Endothelial cell of umbilical vein (primary cell): Measurements from ENCODE around the gene CCDC93. TPM values are rescaled to one million over a fixed set of nuclear protein-coding genes. Genes with fewer than 3 reads are reported as not detected.

Source experiments
- BruUV-seq: library from RNA; stranded (reverse); fragments of 400-500 nt; replicated peaks from 2 replicates; lab custom pipeline; 2021; lab: Mats Ljungman, UMichigan
- CTCF ChIA-PET: fragments of 300-600, 350-600 bp; sonication (Branson Sonifier 250); formaldehyde crosslinking; loops from one replicate; lab custom pipeline; 2021; ENCODE audit warnings: antibody characterized with exemption, inconsistent platforms; lab: Charles Lee
- POLR2A ChIA-PET: fragments of 300-600, 350-600 bp; sonication (Branson Sonifier 250); formaldehyde crosslinking; loops from one replicate; lab custom pipeline; 2021; ENCODE audit warnings: antibody characterized with exemption, inconsistent platforms; lab: Charles Lee
- DNase-seq: peaks from one replicate; pipeline ENCODE4 v3.0.0-alpha.2; 2011; ENCODE audit warnings: low read depth, low spot score
- FAIRE-seq: peaks from 2 replicates; lab custom pipeline; 2011; peaks lifted over from hg19 to GRCh38; lab: Jason Lieb, UNC
- H2AFZ ChIP-seq: 2 replicates; pipeline ENCODE4 v1.6.0; 2012; ENCODE audit warnings: low read depth, low read length, control low read depth, inconsistent platforms
- H3K27ac ChIP-seq: 2 replicates; pipeline ENCODE4 v1.5.1; 2011; ENCODE audit warnings: low read depth, mild to moderate bottlenecking, control low read depth, low read length, moderate library complexity; ENCODE audit not compliant: insufficient read depth
- H3K27me3 ChIP-seq, 2 experiments: 2 replicates each; pipeline versions ENCODE4 v1.6.0 to v1.6.1; 2011; ENCODE audit warnings: low read length in 2 of 2, mixed read lengths in 1 of 2; ENCODE audit not compliant: control insufficient read depth in 2 of 2, insufficient read depth in 2 of 2
- H3K36me3 ChIP-seq, 2 experiments: 2 replicates in 1 of 2; 3 replicates in 1 of 2; pipeline ENCODE4 v1.5.1; 2011; ENCODE audit warnings: low read length in 2 of 2, mild to moderate bottlenecking in 1 of 2, moderate library complexity in 1 of 2; ENCODE audit not compliant: control insufficient read depth in 2 of 2, insufficient read depth in 2 of 2; ENCODE audit errors: extremely low read depth in 1 of 2
- H3K4me1 ChIP-seq: 3 replicates; pipeline ENCODE4 v1.5.1; 2011; ENCODE audit warnings: mild to moderate bottlenecking, low read length; ENCODE audit not compliant: control insufficient read depth, insufficient read depth; ENCODE audit errors: extremely low read depth
- H3K4me2 ChIP-seq: 2 replicates; pipeline ENCODE4 v1.6.1; 2011; ENCODE audit warnings: low read length, control low read depth, mixed read lengths; ENCODE audit not compliant: insufficient read depth
- H3K4me3 ChIP-seq, 3 experiments: fragments of 200-600 bp in 1 of 3; sonication (generic), shearing (Covaris generic) in 1 of 3; replicated peaks in 1 of 3; 2 replicates each; pipeline ENCODE4 v1.5.1; 2011 to 2016; ENCODE audit warnings: control low read depth in 3 of 3, low read length in 3 of 3, mild to moderate bottlenecking in 2 of 3, inconsistent platforms in 1 of 3, low read depth in 1 of 3, moderate library complexity in 1 of 3; ENCODE audit not compliant: insufficient read depth in 1 of 3
- H3K79me2 ChIP-seq: 2 replicates; pipeline ENCODE4 v1.6.0; 2012; ENCODE audit warnings: low read length, inconsistent platforms; ENCODE audit not compliant: control insufficient read depth, insufficient read depth
- H3K9ac ChIP-seq: replicated peaks from 2 replicates; pipeline ENCODE3; 2011; ENCODE audit warnings: low read length, control low read depth; ENCODE audit not compliant: insufficient read depth; ENCODE audit errors: extremely low read depth
- H3K9me1 ChIP-seq: replicated peaks from 3 replicates; pipeline ENCODE4 v1.6.0; 2011; ENCODE audit warnings: mild to moderate bottlenecking, low read length; ENCODE audit not compliant: control insufficient read depth, insufficient read depth; ENCODE audit errors: extremely low read depth
- H3K9me3 ChIP-seq: replicated peaks from 2 replicates; pipeline ENCODE4 v1.5.1; 2012; ENCODE audit warnings: low read length, inconsistent platforms; ENCODE audit not compliant: control insufficient read depth, insufficient read depth
- H4K20me1 ChIP-seq: replicated peaks from 2 replicates; pipeline ENCODE3; 2011; ENCODE audit warnings: mild to moderate bottlenecking, low read length; ENCODE audit not compliant: control insufficient read depth, insufficient read depth; ENCODE audit errors: extremely low read depth
- EZH2 ChIP-seq: IDR thresholded peaks from 2 replicates; pipeline ENCODE4 v1.6.1; 2012; ENCODE audit warnings: borderline replicate concordance, low read depth, mild to moderate bottlenecking, moderate library complexity, low read length, inconsistent platforms; ENCODE audit not compliant: severe bottlenecking
- FOS ChIP-seq: IDR thresholded peaks from 2 replicates; pipeline ENCODE4 v1.6.1; 2011; ENCODE audit warnings: mild to moderate bottlenecking, low read length, moderate library complexity, borderline replicate concordance; ENCODE audit not compliant: insufficient read depth
- GATA2 ChIP-seq: IDR thresholded peaks from 2 replicates; pipeline ENCODE4 v1.7.0; 2011; ENCODE audit warnings: low read depth, mild to moderate bottlenecking, moderate library complexity, mixed read lengths, low read length; ENCODE audit not compliant: insufficient read length, insufficient read depth
- JUN ChIP-seq: IDR thresholded peaks from 2 replicates; pipeline ENCODE4 v1.6.1; 2011; ENCODE audit warnings: borderline replicate concordance, low read depth; ENCODE audit not compliant: insufficient read length, insufficient read depth
- MYC ChIP-seq: IDR thresholded peaks from one replicate; pipeline ENCODE4 v1.6.1; 2011; ENCODE audit warnings: mild to moderate bottlenecking, low read depth, low read length
- POLR2A ChIP-seq: IDR thresholded peaks from 2 replicates; pipeline ENCODE4 v1.6.1; 2012; ENCODE audit warnings: low read depth, mild to moderate bottlenecking, control low read depth, low read length
- POLR2AphosphoS5 ChIP-seq: IDR thresholded peaks from 2 replicates; pipeline ENCODE4 v1.6.1; 2012; ENCODE audit warnings: low read depth, mild to moderate bottlenecking, control low read depth, low read length, moderate library complexity; ENCODE audit not compliant: insufficient read depth
- dilution Hi-C: fragments of 300-500 bp; cut with MboI; formaldehyde crosslinking; loops from one replicate; pipeline ENCODE4 v1.15.0; 2019; ENCODE audit warnings: low sequenced_read_pairs; ENCODE audit not compliant: extremely low pct_ligation_motif_present
- intact Hi-C: fragments of 100-400 bp; cut with micrococcal nuclease; formaldehyde crosslinking; loops from one replicate; pipeline ENCODE4 v1.10.0; 2022
- polyA plus RNA-seq, 4 experiments: library from polyadenylated mRNA; depleted of rRNA in 3 of 4; stranded (reverse) in 3 of 4; unstranded in 1 of 4; fragments of >200 nt; gene quantifications; 2 replicates each; pipeline versions ENCODE4 v1.2.1 to v1.2.3, GENCODE V29; 2011 to 2012; ENCODE audit warnings: missing spikeins in 1 of 4
- total RNA-seq: library from RNA; stranded (reverse); gene quantifications from 2 replicates; pipeline ENCODE4 v1.2.3, GENCODE V29; 2021
- TF ChIP-seq, protein P1 (sequence below): IDR thresholded peaks from 2 replicates; pipeline ENCODE4 v1.6.1; 2011; ENCODE audit not compliant: insufficient read depth, insufficient read length
- TF ChIP-seq, protein P2 (sequence below), 2 donors: IDR thresholded peaks; 1 replicate in 1 of 2; 2 replicates in 1 of 2; pipeline ENCODE4 v1.5.1; 2011; ENCODE audit warnings: low read length in 2 of 2, mild to moderate bottlenecking in 2 of 2, moderate library complexity in 2 of 2, control low read depth in 1 of 2, inconsistent platforms in 1 of 2, low read depth in 1 of 2; ENCODE audit not compliant: insufficient read depth in 1 of 2; ENCODE audit errors: extremely low read depth in 1 of 2

The CCDC93 gene
- total and polyA plus RNA-seq, 2 donors (not counting 3 experiments of a cell fraction or from before 2014, with no cell fraction given) = 13.8 to 35.1 TPM

DNA sequence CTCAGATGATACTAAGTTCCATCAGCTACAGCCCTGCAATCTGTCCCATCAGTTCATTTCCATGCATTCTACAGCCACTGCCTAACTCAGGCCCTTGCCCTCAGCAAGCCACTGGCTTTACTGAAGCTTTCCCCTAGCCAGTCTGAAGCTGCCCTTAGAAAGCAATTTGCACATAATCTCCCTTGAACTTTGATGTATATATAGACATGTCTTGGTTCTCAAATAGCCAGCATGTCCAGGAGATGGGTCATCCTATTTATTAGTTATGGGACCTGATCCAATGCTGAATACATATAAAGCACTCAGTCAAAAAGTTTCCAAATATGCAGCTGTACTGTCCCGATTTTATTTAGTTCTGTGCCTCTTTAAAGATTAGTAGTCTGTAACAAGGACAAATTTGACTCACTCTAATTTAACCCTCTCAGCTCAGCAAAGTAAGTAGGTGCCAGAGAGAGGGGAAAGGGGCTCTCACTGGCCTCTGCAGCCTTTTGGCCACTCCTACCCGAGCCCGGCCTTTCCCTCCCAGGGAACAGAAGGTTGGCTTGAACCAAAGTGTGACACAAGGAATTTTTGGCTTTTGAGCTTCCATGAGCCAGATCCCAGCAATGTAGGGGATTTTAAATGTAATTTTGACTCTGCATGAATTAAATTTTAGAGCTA lies 70.7 kb downstream of the CCDC93 start:
- ChIA-PET POLR2A (no interaction called here), CTCF (interaction anchor here (1.0 to 4.6 kb wide), 2 partner anchors 10 to 60 kb away, joined by 3 to 25 read pairs; no protein-coding TSS in a partner anchor)
- no peaks in the 10 kb centered on the region for H3K27me3 ChIP-seq
- DNase-seq = no peak
- H3K79me2 ChIP-seq = no peaks in the 10 kb centered on the region
- no peak overlapping the region for H3K4me2 ChIP-seq
- intact Hi-C loops (no loop called here), dilution Hi-C loops (no loop called here)
- H3K9me1 ChIP-seq = no peaks in the 10 kb centered on the region
- H3K27ac ChIP-seq = no peak overlapping the region
- no peaks in the 10 kb centered on the region for H4K20me1 ChIP-seq
- no peak overlapping the region for H2AFZ ChIP-seq
- FAIRE-seq = no peak
- no peaks in the 10 kb centered on the region for H3K4me1 ChIP-seq
- H3K9ac ChIP-seq = no peak overlapping the region
- TF ChIP-seq GATA2 (no peak), JUN (no peak), POLR2A (no peak), POLR2AphosphoS5 (no peak), MYC (no peak), EZH2 (no peak)
- TF ChIP-seq, protein P1, sequence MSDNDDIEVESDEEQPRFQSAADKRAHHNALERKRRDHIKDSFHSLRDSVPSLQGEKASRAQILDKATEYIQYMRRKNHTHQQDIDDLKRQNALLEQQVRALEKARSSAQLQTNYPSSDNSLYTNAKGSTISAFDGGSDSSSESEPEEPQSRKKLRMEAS = no peak
- H3K36me3 ChIP-seq = peaks cover 24 to 48% of the 10 kb centered on the region in 2 experiments
- H3K9me3 ChIP-seq = no peaks in the 10 kb centered on the region
- H3K4me3 ChIP-seq = no peak overlapping the region
- no TSS peak for BruUV-seq

DNA sequence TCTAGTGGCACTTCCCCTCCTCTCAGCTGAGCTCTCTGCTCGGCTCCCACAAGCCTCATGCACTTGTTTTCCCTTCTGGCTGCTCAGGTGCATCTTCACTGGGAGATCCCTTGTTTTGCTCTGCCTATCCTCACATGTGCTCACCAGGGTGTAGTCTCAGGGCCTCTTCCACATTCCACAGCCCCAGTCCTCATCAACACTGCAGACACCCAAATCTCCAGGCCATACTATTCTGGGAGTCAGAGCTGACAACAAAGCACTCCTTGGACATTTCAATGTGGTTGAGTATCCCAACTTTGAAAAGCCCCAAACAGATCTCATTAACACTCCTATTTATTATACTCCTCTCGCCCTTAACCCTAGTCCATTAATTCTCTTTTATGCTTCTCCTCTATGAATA lies 71.3 kb downstream of the CCDC93 start:
- intact Hi-C loops = no loop called here
- Histone ChIP-seq H3K27me3 (no peaks in the 10 kb centered on the region), H3K9ac (no peak overlapping the region), H4K20me1 (no peaks in the 10 kb centered on the region), H3K4me1 (no peaks in the 10 kb centered on the region), H3K4me2 (no peak overlapping the region), H3K27ac (no peak overlapping the region), H3K79me2 (no peaks in the 10 kb centered on the region), H3K4me3 (no peak overlapping the region), H2AFZ (no peak overlapping the region), H3K9me3 (no peaks in the 10 kb centered on the region), H3K36me3 (peaks cover 24 to 47% of the 10 kb centered on the region in 2 experiments), H3K9me1 (no peaks in the 10 kb centered on the region)
- ChIA-PET POLR2A (no interaction called here), CTCF (interaction anchor here (1.0 to 4.6 kb wide), 2 partner anchors 9 to 61 kb away, joined by 3 to 25 read pairs; no protein-coding TSS in a partner anchor)
- no peak for DNase-seq
- no peak for FAIRE-seq
- dilution Hi-C loops = no loop called here
- TF ChIP-seq POLR2AphosphoS5 (no peak), POLR2A (no peak), FOS (no peak), JUN (no peak), EZH2 (no peak), MYC (no peak), GATA2 (no peak)
- TF ChIP-seq, protein P2, sequence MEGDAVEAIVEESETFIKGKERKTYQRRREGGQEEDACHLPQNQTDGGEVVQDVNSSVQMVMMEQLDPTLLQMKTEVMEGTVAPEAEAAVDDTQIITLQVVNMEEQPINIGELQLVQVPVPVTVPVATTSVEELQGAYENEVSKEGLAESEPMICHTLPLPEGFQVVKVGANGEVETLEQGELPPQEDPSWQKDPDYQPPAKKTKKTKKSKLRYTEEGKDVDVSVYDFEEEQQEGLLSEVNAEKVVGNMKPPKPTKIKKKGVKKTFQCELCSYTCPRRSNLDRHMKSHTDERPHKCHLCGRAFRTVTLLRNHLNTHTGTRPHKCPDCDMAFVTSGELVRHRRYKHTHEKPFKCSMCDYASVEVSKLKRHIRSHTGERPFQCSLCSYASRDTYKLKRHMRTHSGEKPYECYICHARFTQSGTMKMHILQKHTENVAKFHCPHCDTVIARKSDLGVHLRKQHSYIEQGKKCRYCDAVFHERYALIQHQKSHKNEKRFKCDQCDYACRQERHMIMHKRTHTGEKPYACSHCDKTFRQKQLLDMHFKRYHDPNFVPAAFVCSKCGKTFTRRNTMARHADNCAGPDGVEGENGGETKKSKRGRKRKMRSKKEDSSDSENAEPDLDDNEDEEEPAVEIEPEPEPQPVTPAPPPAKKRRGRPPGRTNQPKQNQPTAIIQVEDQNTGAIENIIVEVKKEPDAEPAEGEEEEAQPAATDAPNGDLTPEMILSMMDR (IDR thresholded peaks at IDR 0.05; ENCODE audit: extremely low read depth in 1 of 2, insufficient read depth in 1 of 2, low read depth in 1 of 2, low read length in 2 of 2) = no peak
- TF ChIP-seq, protein P1 = no peak
- BruUV-seq = no TSS peak
